ENCODE data around the gene SPNS2.

Gene SPNS2

GRCh38 chr17:4509401-4509800 is 10.7 kb downstream of the SPNS2 start:
- no peak for DNase-seq (ENCODE audit: low read depth)
- H3K4me3 ChIP-seq (ENCODE audit: control insufficient read depth, low read depth, low read length): no peak overlapping the region
- TF ChIP-seq CTCF (conservative IDR thresholded peaks at IDR 0.05; ENCODE audit: control insufficient read depth, insufficient read depth, low read depth, low read length): no peak

DNA sequence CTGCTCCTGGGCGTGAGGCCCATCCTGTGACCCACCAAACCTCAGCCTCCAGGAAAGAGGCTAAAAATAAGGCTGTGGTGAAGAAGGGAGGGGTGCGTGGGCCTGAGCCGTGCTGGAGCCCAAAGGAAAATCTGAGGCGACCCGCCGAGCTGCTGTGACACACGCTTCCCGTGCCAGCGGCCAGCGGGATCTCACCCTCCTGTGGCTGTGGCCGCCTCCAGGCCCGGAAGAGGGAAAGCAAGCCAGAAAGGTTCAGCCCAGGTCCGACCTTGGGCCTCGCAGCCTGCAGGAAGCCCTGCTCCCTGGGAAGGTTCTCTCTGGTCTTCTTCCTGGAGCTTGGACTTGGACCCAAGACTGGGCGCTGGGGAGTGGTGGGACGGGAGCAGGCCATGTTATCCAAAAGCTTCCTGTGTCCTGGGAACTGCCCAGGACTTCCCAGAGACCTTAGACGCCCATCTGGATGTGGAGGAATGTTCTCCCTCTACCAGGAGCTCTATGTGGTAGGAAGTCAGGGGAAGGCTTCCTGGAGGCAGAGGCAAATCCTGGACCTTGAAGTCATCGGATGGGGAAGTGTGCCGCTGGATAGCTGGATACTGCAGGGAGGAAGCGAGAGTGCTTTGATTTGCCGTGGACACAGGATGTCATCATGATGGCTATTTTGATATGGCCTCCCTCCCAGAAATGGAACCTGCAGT is 11.4 kb downstream of the SPNS2 start:
- H3K4me3 ChIP-seq (ENCODE audit: control insufficient read depth, low read depth, low read length): no peak overlapping the region
- no peak for DNase-seq (ENCODE audit: low read depth)
- no peak for TF ChIP-seq CTCF (conservative IDR thresholded peaks at IDR 0.05; ENCODE audit: control insufficient read depth, insufficient read depth, low read depth, low read length)

DNA sequence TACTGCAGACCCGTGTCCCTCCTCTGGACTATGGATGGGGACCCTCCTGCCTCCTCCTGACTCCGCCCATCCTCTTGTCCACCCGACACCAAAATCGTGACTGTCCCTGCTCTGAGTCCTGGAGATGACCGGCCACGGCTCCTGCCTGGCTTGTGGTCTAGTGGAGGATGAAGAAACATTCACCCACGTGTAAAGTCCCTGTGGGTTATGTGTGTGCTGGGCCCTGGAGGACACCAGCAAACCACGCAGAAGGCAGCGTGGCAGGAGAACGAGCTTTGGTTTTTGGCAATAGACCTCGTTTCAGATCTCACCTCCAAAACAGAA is 11.9 kb downstream of the SPNS2 start:
- no peak for DNase-seq (ENCODE audit: low read depth)

GRCh38 chr17:4511199-4511932 is 12.7 kb downstream of the SPNS2 start:
- no peak overlapping the region for H3K4me3 ChIP-seq (ENCODE audit: control insufficient read depth, low read depth, low read length)
- TF ChIP-seq CTCF (conservative IDR thresholded peaks at IDR 0.05; ENCODE audit: control insufficient read depth, insufficient read depth, low read depth, low read length): no peak
- DNase-seq (ENCODE audit: low read depth): no peak

More for the DNA sequence above, 11.9 kb downstream of the SPNS2 start:
- no peak for TF ChIP-seq CTCF (conservative IDR thresholded peaks at IDR 0.05; ENCODE audit: control insufficient read depth, insufficient read depth, low read depth, low read length)
- no peak overlapping the region for H3K4me3 ChIP-seq (ENCODE audit: control insufficient read depth, low read depth, low read length)

GRCh38 chr17:4512156-4513112 is 13.8 kb downstream of the SPNS2 start:
- H3K4me3 ChIP-seq (ENCODE audit: control insufficient read depth, low read depth, low read length): no peak overlapping the region

More at GRCh38 chr17:4512156-4513112, 13.8 kb downstream of the SPNS2 start:
- DNase-seq (ENCODE audit: low read depth): no peak
- no peak for TF ChIP-seq CTCF (conservative IDR thresholded peaks at IDR 0.05; ENCODE audit: control insufficient read depth, insufficient read depth, low read depth, low read length)
